Skeletal muscle satellite cell (primary cell): ENCODE data around the gene ITGAX.

ENCODE experiments used
- H3K27me3 ChIP-seq: 2 replicates; pipeline ENCODE4 v1.7.0; 2013; ENCODE audit warnings: low read length; ENCODE audit not compliant: control insufficient read depth, insufficient read depth
- H3K36me3 ChIP-seq: 2 replicates; pipeline ENCODE4 v1.7.0; 2013; ENCODE audit warnings: mild to moderate bottlenecking, control low read depth, low read length; ENCODE audit not compliant: insufficient read depth
- H3K4me1 ChIP-seq: 2 replicates; pipeline ENCODE4 v1.7.0; 2013; ENCODE audit warnings: low read length; ENCODE audit not compliant: control insufficient read depth, insufficient read depth
- H3K4me2 ChIP-seq: 2 replicates; pipeline ENCODE4 v1.7.0; 2013; ENCODE audit warnings: mild to moderate bottlenecking, low read length
- H3K4me3 ChIP-seq: 2 replicates; pipeline ENCODE4 v1.7.0; 2013; ENCODE audit warnings: low read length
- H3K9ac ChIP-seq: 2 replicates; pipeline ENCODE4 v1.7.0; 2013; ENCODE audit warnings: mild to moderate bottlenecking, low read depth, low read length, moderate library complexity
- H3K9me3 ChIP-seq: replicated peaks from 2 replicates; pipeline ENCODE4 v1.7.0; 2013; ENCODE audit warnings: mild to moderate bottlenecking, control low read depth, low read length

The ITGAX gene

DNA sequence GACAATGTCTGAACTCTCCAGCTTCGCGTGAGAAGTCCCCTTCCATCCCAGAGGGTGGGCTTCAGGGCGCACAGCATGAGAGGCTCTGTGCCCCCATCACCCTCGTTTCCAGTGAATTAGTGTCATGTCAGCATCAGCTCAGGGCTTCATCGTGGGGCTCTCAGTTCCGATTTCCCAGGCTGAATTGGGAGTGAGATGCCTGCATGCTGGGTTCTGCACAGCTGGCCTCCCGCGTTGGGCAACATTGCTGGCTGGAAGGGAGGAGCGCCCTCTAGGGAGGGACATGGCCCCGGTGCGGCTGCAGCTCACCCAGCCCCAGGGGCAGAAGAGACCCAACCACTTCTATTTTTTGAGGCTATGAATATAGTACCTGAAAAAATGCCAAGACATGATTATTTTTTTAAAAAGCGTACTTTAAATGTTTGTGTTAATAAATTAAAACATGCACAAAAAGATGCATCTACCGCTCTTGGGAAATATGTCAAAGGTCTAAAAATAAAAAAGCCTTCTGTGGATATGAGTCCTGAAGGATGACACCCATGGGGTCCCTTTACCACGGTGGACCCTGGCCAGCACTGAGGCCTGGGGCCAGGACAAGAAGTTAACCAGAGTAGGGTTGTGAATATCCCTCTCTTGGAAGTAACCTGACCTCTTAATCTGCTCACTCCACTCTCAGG, 27.6 kb downstream of the ITGAX start:
- Histone ChIP-seq H3K9me3 (no peaks in the 10 kb centered on the region), H3K27me3 (peaks cover 23% of the 10 kb centered on the region), H3K4me2 (no peak overlapping the region), H3K4me3 (no peak overlapping the region), H3K36me3 (no peaks in the 10 kb centered on the region), H3K9ac (no peak overlapping the region), H3K4me1 (no peaks in the 10 kb centered on the region)

DNA sequence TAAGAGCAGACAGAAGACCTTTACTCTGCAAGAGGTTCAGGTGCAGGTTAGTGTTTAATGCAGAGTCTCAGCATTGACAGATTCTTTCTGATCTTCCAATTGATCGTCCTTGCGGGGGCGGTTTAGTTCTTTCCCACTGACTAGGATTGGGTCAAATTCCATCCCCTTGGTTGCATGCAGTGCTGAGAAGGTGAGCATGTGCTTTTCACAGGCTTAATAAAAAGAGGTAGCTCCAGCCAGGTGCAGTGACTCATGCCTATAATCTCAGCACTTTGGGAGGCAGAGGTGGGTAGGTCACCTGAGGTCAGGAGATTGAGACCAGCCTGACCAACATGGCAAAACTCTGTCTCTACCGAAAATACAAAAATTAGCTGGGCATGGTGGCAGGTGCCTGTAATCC, 30.7 kb downstream of the ITGAX start:
- no peaks in the 10 kb centered on the region for H3K36me3 ChIP-seq
- H3K9me3 ChIP-seq = no peaks in the 10 kb centered on the region
- no peak overlapping the region for H3K4me2 ChIP-seq
- H3K9ac ChIP-seq = no peak overlapping the region
- H3K27me3 ChIP-seq = peaks cover 27% of the 10 kb centered on the region
- H3K4me3 ChIP-seq = no peak overlapping the region
- no peaks in the 10 kb centered on the region for H3K4me1 ChIP-seq

DNA sequence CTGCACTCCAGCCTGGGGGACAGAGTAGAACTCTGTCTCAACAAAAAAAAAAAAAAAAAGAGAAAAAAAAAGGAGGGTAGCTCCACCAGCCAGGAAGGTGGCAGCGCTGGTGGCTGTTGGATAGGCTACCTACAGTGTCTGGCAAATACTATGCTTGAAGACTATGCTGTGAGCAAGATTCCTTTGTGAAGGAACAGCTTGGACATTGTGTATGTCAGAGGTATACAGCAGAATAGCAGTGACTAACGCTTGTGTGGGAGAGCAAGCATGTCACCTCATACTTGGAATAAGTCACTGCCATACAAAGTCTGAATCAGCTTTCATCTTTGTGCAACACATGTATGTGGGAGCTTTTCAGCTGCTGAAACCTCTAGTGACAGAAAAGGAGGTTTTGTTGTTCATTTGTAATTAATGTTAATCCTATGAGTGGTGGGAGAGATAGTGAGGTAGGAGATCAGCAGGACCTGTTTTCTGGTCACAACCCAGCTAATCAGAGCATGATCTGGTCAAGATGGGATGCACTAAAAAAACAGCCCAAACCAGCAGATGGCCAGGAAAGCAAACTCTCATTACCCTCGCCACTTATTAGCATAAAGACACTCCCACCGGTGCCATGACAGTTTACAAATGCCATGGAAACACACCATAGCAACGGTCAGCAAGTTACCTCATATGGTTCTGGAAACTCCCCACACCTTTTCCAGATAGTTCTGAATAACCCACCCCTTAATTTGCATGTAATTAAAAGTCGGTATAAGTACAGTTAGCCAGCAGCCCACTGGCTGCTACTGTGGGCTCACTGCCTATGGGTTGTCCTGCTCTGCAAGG, 31.4 kb downstream of the ITGAX start:
- H3K27me3 ChIP-seq = peaks cover 26% of the 10 kb centered on the region
- no peak overlapping the region for H3K9ac ChIP-seq
- no peaks in the 10 kb centered on the region for H3K9me3 ChIP-seq
- H3K36me3 ChIP-seq = no peaks in the 10 kb centered on the region
- H3K4me3 ChIP-seq = no peak overlapping the region
- H3K4me1 ChIP-seq = no peaks in the 10 kb centered on the region
- no peak overlapping the region for H3K4me2 ChIP-seq

DNA sequence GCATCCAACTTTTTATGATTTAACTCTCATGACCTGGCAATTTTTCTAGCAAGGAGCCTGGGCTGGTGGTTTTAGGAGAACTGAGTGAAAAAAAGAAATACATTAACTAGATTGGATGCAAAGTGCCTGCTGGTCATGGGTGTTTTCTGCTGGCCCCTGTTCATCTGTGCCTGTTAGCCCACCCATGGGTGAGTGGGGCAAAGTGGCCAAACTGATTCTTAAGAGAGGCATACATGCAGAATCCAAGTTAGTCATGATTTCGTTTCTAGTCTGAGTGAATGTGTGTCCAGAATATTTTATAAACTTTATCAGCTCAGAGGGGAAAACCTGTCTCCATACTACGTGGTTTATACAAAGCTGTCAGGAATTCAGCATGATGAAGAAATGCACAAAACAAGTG, 33.6 kb downstream of the ITGAX start:
- Histone ChIP-seq H3K9me3 (no peaks in the 10 kb centered on the region), H3K9ac (no peak overlapping the region), H3K4me2 (no peak overlapping the region), H3K4me3 (no peak overlapping the region), H3K4me1 (no peaks in the 10 kb centered on the region), H3K27me3 (peaks cover 27% of the 10 kb centered on the region), H3K36me3 (no peaks in the 10 kb centered on the region)

DNA sequence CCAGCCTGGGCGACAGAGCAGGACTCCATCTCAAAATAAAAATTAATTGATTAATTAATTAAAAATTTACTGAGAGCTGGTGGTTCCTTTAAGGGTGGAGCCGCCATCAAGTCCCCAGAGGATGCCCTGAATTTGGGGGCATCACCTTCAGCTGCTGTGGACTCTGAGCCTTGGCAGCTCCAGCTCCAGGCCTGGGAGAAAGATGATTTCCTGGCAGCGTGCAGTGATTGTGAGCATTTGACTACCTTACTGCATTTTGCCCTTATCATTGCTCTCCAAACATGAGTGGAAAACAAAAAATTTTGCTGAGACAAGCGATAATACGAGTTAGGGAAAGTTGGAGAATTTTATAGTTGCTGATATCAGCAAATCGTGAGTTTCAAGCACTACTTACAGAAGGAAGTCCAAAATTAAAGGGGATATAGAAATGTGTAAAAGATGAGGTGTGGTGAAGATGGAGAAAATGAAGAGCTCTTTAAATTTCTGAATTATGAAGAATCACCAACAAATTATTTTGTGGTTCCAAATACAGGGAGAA, 35.6 kb downstream of the ITGAX start:
- Histone ChIP-seq H3K4me2 (no peak overlapping the region), H3K4me1 (no peaks in the 10 kb centered on the region), H3K36me3 (no peaks in the 10 kb centered on the region), H3K9me3 (no peaks in the 10 kb centered on the region), H3K27me3 (peaks cover 24% of the 10 kb centered on the region), H3K9ac (no peak overlapping the region), H3K4me3 (no peak overlapping the region)

DNA sequence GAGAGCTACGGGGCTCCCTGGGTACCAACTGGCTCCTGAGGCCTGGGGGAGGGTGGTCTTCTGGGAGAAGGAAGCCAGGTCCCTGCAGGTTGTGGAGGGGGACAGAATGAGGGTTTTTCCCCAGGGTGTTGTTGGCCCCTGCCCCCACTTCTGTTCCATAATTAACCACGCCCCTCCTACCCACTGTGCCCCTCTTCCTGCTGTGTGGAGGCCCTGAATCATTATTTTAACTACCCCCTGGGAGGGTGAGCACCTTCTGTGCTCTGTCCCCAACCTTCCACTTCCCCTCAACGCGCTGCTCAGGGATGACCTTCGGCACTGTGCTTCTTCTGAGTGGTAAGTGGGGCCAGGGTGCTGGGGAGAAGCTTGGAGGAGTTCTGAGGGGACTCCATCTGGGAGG, 38.1 kb downstream of the ITGAX start, which contains the start of gene ITGAD:
ITGAD (plus strand) TSS at position 280 of the 400 bp plus-strand sequence; CDS start at position 306, 26 bp downstream.
- Histone ChIP-seq H3K27me3 (peaks cover 14% of the 10 kb centered on the region), H3K4me2 (no peak within 1 kb of the TSS), H3K9ac (no peak within 1 kb of the TSS), H3K36me3 (no peaks in the 10 kb centered on the region), H3K4me1 (no peaks in the 10 kb centered on the region), H3K4me3 (no peak within 1 kb of the TSS), H3K9me3 (no peaks in the 10 kb centered on the region)

DNA sequence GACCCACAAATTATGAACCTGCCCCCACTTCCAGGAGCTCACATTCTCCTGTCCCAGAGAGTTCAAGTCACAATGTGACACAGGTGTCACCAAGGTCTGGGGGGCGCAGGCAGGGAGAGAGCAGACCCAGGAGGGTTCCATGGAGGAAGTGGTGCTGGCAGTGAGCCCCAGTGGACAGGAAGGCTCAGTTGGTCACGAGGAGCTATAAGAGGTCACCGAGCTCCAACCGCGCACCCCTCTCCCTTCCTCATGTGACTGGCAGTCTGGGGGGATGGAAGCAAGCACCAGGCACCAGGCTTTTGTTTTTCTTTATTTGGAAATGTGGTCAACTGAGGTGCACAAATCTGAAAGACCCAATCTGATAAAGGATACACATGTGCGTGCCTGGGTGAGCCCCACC, 40.7 kb downstream of the ITGAX start:
- peaks cover 10% of the 10 kb centered on the region for H3K27me3 ChIP-seq
- H3K4me3 ChIP-seq = no peak overlapping the region
- no peak overlapping the region for H3K9ac ChIP-seq
- no peak overlapping the region for H3K4me2 ChIP-seq
- H3K4me1 ChIP-seq = no peaks in the 10 kb centered on the region
- H3K36me3 ChIP-seq = no peaks in the 10 kb centered on the region
- no peaks in the 10 kb centered on the region for H3K9me3 ChIP-seq

DNA sequence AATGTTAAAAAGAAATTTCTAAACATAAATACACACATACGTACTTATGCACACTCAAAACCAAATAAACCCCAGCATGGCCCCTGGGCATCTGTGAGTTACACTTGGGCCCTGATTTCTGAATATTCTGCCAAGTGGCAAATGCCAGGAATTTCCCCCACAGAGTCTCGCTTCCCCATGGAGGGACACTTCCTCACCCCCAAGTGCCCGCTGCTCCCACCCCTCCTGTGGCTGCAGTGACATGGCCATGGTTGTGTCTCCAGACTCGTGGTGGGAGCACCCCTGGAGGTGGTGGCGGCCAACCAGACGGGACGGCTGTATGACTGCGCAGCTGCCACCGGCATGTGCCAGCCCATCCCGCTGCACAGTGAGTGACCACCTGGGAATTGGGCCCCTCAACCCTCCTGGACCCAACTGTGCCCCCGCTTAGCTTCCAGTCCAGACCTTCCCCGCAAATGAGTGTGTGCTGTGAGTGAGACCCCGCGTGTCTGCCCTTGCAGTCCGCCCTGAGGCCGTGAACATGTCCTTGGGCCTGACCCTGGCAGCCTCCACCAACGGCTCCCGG, 42.2 kb downstream of the ITGAX start:
- H3K4me3 ChIP-seq = no peak overlapping the region
- H3K9me3 ChIP-seq = no peaks in the 10 kb centered on the region
- no peak overlapping the region for H3K9ac ChIP-seq
- no peaks in the 10 kb centered on the region for H3K4me1 ChIP-seq
- no peak overlapping the region for H3K4me2 ChIP-seq
- H3K27me3 ChIP-seq = peaks cover 7% of the 10 kb centered on the region
- no peaks in the 10 kb centered on the region for H3K36me3 ChIP-seq

DNA sequence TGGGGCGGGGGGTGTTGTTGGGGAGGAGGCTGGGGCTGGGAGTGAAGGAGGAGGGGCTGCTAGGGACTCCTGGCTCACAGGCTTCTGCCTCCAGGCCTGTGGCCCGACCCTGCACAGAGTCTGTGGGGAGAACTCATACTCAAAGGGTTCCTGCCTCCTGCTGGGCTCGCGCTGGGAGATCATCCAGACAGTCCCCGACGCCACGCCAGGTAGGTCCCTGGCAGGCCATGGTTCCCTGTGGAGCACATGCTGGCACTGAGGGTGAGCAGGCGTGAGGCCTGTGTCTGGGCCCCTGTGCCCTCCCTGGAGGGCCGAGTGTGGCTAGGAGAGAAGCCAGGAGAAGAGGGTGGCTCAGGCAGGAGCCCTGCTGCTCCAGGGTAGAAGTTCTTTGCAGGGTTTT, 42.7 kb downstream of the ITGAX start:
- Histone ChIP-seq H3K4me1 (peaks cover 2% of the 10 kb centered on the region), H3K9me3 (no peaks in the 10 kb centered on the region), H3K9ac (no peak overlapping the region), H3K27me3 (peaks cover 7% of the 10 kb centered on the region), H3K36me3 (no peaks in the 10 kb centered on the region), H3K4me3 (no peak overlapping the region), H3K4me2 (no peak overlapping the region)

DNA sequence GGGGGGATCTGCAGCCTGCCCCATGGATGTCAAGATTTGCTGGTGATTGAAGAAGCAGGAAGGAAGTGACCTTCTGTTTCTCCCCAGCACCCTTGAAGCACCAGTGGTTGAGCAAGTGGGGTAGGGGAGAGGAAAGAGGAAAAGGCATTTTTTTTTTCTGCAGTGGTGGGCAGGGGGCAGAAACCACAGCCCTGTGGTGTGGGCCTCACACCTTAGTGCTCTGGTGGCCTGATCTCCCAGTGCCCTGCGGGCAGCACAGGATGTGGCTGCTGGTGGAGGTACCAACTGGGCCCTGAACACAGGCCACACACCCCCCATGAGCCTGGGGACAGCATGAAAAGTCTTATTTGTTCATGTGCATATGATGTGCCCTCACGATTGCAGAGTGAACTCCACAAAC, 45.2 kb downstream of the ITGAX start:
- no peak overlapping the region for H3K9ac ChIP-seq
- H3K36me3 ChIP-seq = no peaks in the 10 kb centered on the region
- H3K4me3 ChIP-seq = no peak overlapping the region
- H3K4me1 ChIP-seq = peaks cover 2% of the 10 kb centered on the region
- no peaks in the 10 kb centered on the region for H3K27me3 ChIP-seq
- H3K4me2 ChIP-seq = no peak overlapping the region
- H3K9me3 ChIP-seq = no peaks in the 10 kb centered on the region

DNA sequence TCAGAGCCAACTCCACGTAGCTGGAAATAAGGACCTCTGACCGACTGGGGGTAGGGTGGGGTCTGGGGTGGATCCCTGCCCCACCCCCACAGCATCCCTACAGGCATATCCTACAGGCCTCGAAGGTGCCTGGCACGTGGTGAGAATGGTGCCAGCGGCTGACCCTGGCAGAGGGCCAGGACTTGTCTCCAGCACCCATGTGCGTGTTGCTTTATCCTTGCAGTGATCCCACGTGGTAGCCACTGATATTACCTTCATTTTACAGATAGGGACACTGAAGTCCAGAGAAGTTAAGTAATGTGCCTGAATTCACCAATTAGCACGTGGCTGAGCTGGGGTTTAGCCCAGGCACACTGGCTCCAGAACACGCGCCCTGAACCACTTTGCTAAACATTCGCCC, 46.5 kb downstream of the ITGAX start:
- H3K9me3 ChIP-seq = no peaks in the 10 kb centered on the region
- no peaks in the 10 kb centered on the region for H3K36me3 ChIP-seq
- no peak overlapping the region for H3K9ac ChIP-seq
- no peak overlapping the region for H3K4me3 ChIP-seq
- no peaks in the 10 kb centered on the region for H3K27me3 ChIP-seq
- H3K4me1 ChIP-seq = peaks cover 2% of the 10 kb centered on the region
- H3K4me2 ChIP-seq = no peak overlapping the region
